Lung (tissue), 12 donors: ENCODE results near the gene WTAP. TPM values are rescaled to one million over a fixed set of nuclear protein-coding genes. Genes with fewer than 3 reads are reported as not detected.
"Not testable (repeated sequence)": the region's sequence is repeated elsewhere in the genome, so short reads cannot be mapped to it uniquely, and the experiment has no call there.

Experiments used
- ATAC-seq: fragments of 200-7000 bp; cut with Tn5 transposase; one replicate; pipeline ENCODE4 v1.9.1; 2020; ENCODE audit warnings: moderate number of reproducible peaks; ENCODE audit not compliant: insufficient read depth, low FRiP score
- DNase-seq, 3 donors: peaks; one replicate each; pipeline ENCODE4 v3.0.0-alpha.2; 2013 to 2017
- H3K27ac ChIP-seq, 2 donors: one replicate each; pipeline ENCODE4 v1.5.1; 2013; ENCODE audit warnings: mild to moderate bottlenecking in 2 of 2, moderate library complexity in 2 of 2, control low read depth in 1 of 2, inconsistent platforms in 1 of 2, low read depth in 1 of 2, low read length in 1 of 2
- H3K27me3 ChIP-seq, 3 donors: one replicate each; pipeline ENCODE4 v1.5.1; 2013; ENCODE audit warnings: low read length in 2 of 3; ENCODE audit not compliant: control insufficient read depth in 3 of 3, insufficient read depth in 3 of 3
- H3K36me3 ChIP-seq, 4 donors: one replicate each; pipeline ENCODE4 v1.5.1; 2013; ENCODE audit warnings: low read length in 4 of 4, mild to moderate bottlenecking in 1 of 4, moderate library complexity in 1 of 4; ENCODE audit not compliant: control insufficient read depth in 4 of 4, insufficient read depth in 4 of 4
- H3K4me1 ChIP-seq, 5 donors: one replicate each; pipeline ENCODE4 v1.5.1; 2013; ENCODE audit warnings: low read length in 5 of 5, mild to moderate bottlenecking in 2 of 5, moderate library complexity in 1 of 5; ENCODE audit not compliant: control insufficient read depth in 5 of 5, insufficient read depth in 5 of 5
- H3K4me3 ChIP-seq: one replicate; pipeline ENCODE4 v1.5.1; 2013; ENCODE audit warnings: mild to moderate bottlenecking, control low read depth, moderate library complexity
- H3K9ac ChIP-seq, 2 donors: one replicate each; pipeline ENCODE4 v1.5.1; 2013; ENCODE audit warnings: low read length in 2 of 2, control low read depth in 1 of 2; ENCODE audit not compliant: insufficient read depth in 1 of 2
- H3K9me3 ChIP-seq, 4 donors: one replicate each; pipeline ENCODE4 v1.5.1; 2013; ENCODE audit warnings: low read length in 3 of 4, mild to moderate bottlenecking in 1 of 4, moderate library complexity in 1 of 4; ENCODE audit not compliant: control insufficient read depth in 4 of 4, insufficient read depth in 3 of 4
- WGBS, 2 donors: extraction: QIAGEN DNeasy Blood & Tissue Kit; methylation state at CpG; one replicate each; pipeline ENCODE4 v1.1.7; 2013; 5-methylcytosine and 5-hydroxymethylcytosine counted together
- polyA plus RNA-seq, 2 donors: library from polyadenylated mRNA; stranded (reverse); fragments of 200-250 nt; gene quantifications; one replicate each; pipeline ENCODE4 v1.2.1, GENCODE V29; 2013
- total RNA-seq, 2 donors: library from RNA; depleted of rRNA in 1 of 2; stranded (reverse); fragments of >200 nt in 1 of 2; gene quantifications; one replicate each; pipeline ENCODE4 v1.2.1, GENCODE V29; 2014 to 2021
- TF ChIP-seq, protein P1 (sequence below): IDR thresholded peaks from 2 replicates; pipeline ENCODE4 v1.5.1; 2012; ENCODE audit warnings: mild to moderate bottlenecking; ENCODE audit errors: control extremely low read depth, extremely low read depth
- donor health status: control.
- donor health status: control.
- donor health status: Bipolar disorder and iron deficiency.
- donor health status: healthy.
- donor health status: DM: yes; HTN: yes; CAD: no.

Gene WTAP
- total and polyA plus RNA-seq, 4 donors, result 70.8 to 145 (median 113) TPM

DNA sequence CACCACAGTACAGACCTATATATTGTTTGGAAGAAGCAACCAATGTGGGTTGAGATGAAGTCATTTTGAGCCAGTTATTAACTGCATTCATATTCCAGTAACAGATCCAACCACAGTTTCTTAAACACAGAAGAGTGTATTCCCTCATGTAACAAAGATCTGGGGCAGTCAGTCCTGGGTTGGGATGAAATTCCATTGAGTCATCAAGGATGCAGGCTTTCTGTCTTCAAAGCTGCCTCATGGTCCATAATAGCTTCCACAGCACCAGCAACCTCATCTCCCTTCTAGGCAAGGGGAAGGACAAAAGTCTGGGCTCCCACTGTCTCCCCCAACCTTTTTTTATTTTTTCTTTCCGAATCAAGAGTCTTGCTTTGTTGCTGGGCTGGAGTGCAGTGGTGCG is 31.3 kb upstream of the WTAP start:
- DNase-seq (no peak), ATAC-seq (no peak)
- Histone ChIP-seq H3K27me3 (no peaks in the 10 kb centered on the region), H3K4me3 (no peak overlapping the region), H3K27ac (no peak overlapping the region), H3K4me1 (peaks cover 3 to 23% (median 6%) of the 10 kb centered on the region in 5 donors), H3K9me3 (no peaks in the 10 kb centered on the region), H3K9ac (no peak overlapping the region), H3K36me3 (no peaks in the 10 kb centered on the region)
- TF ChIP-seq, protein P1, sequence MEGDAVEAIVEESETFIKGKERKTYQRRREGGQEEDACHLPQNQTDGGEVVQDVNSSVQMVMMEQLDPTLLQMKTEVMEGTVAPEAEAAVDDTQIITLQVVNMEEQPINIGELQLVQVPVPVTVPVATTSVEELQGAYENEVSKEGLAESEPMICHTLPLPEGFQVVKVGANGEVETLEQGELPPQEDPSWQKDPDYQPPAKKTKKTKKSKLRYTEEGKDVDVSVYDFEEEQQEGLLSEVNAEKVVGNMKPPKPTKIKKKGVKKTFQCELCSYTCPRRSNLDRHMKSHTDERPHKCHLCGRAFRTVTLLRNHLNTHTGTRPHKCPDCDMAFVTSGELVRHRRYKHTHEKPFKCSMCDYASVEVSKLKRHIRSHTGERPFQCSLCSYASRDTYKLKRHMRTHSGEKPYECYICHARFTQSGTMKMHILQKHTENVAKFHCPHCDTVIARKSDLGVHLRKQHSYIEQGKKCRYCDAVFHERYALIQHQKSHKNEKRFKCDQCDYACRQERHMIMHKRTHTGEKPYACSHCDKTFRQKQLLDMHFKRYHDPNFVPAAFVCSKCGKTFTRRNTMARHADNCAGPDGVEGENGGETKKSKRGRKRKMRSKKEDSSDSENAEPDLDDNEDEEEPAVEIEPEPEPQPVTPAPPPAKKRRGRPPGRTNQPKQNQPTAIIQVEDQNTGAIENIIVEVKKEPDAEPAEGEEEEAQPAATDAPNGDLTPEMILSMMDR, result no peak
- WGBS, 2 donors, result 96 to 100% methylated on average over 2 of the region's 2 CpGs

- H3K4me3 ChIP-seq, result no peak overlapping the region
- H3K36me3 ChIP-seq, result no peaks in the 10 kb centered on the region
- no peak overlapping the region for H3K9ac ChIP-seq
- peaks cover 0 to 7% (median 0%) of the 10 kb centered on the region in 5 donors for H3K4me1 ChIP-seq
- H3K9me3 ChIP-seq, result peaks cover 0 to 2% (median 0%) of the 10 kb centered on the region in 4 donors
- DNase-seq (no peak), ATAC-seq (no peak)
- TF ChIP-seq, protein P1, result no peak
- 56 to 70% methylated on average over 1 of the region's 1 CpG for WGBS, 2 donors
- H3K27ac ChIP-seq, result peak overlapping the region; percentile 3 to 54
- H3K27me3 ChIP-seq, result no peaks in the 10 kb centered on the region
These were observed 26.3 kb upstream of the WTAP start for GRCh38 chr6:159700970-159701369.

GRCh38 chr6:159701413-159701999 is 25.8 kb upstream of the WTAP start:
- WGBS, 2 donors, result 72 to 74% methylated on average over 7 of the region's 7 CpGs
- H3K9ac ChIP-seq, result no peak overlapping the region
- DNase-seq, result peak in 1 of 3 donors; percentile 25

DNA sequence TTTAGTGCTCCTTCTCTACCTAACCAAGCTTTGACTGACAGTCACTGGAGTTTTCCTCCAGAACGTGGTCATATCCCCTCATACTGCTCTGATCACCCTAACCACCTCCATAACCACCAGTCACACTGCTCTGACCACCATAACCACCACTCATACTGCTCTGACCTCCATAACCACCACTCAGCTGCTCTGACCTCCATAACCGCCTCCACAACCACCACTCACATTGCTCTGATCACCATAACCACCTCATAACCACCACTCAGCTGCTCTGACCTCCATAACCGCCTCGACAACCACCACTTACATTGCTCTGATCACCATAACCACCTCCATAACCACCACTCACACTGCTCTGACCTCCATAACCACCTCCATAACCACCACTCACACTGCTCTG is 16.7 kb upstream of the WTAP start:
- not testable (repeated sequence) for H3K9me3 ChIP-seq, H3K36me3 ChIP-seq, ATAC-seq, H3K27me3 ChIP-seq, H3K9ac ChIP-seq, H3K4me3 ChIP-seq, H3K27ac ChIP-seq, H3K4me1 ChIP-seq, DNase-seq
- 79 to 89% methylated on average over 4 of the region's 4 CpGs for WGBS, 2 donors

More at GRCh38 chr6:159701413-159701999, 25.8 kb upstream of the WTAP start:
- no peak overlapping the region for H3K27ac ChIP-seq
- no peaks in the 10 kb centered on the region for H3K27me3 ChIP-seq
- TF ChIP-seq, protein P1, result no peak
- H3K9me3 ChIP-seq, result peaks cover 0 to 2% (median 0%) of the 10 kb centered on the region in 4 donors
- peak; percentile 86 for ATAC-seq
- H3K4me3 ChIP-seq, result no peak overlapping the region
- H3K4me1 ChIP-seq, result peaks cover 0 to 7% (median 0%) of the 10 kb centered on the region in 5 donors
- no peaks in the 10 kb centered on the region for H3K36me3 ChIP-seq

- WGBS, 2 donors, result 92 to 97% methylated on average over 3 of the region's 3 CpGs
- ATAC-seq, result not testable (repeated sequence)
These were observed 14.9 kb upstream of the WTAP start for GRCh38 chr6:159712389-159712788.

More at GRCh38 chr6:159712389-159712788, 14.9 kb upstream of the WTAP start:
- H3K4me3 ChIP-seq, DNase-seq, H3K36me3 ChIP-seq, H3K9me3 ChIP-seq, H3K27ac ChIP-seq, H3K27me3 ChIP-seq, H3K9ac ChIP-seq: not testable (repeated sequence)
- peaks cover 0 to 13% (median 0%) of the 10 kb centered on the region in 5 donors for H3K4me1 ChIP-seq
